ENCODE data around the gene GPR132. TPM values are rescaled to one million over a fixed set of nuclear protein-coding genes. Genes with fewer than 3 reads are reported as not detected.

The GPR132 gene
- total RNA-seq, 4 donors from 2014 or later, result 0.20 to 11.6 (median 2.1) TPM

DNA sequence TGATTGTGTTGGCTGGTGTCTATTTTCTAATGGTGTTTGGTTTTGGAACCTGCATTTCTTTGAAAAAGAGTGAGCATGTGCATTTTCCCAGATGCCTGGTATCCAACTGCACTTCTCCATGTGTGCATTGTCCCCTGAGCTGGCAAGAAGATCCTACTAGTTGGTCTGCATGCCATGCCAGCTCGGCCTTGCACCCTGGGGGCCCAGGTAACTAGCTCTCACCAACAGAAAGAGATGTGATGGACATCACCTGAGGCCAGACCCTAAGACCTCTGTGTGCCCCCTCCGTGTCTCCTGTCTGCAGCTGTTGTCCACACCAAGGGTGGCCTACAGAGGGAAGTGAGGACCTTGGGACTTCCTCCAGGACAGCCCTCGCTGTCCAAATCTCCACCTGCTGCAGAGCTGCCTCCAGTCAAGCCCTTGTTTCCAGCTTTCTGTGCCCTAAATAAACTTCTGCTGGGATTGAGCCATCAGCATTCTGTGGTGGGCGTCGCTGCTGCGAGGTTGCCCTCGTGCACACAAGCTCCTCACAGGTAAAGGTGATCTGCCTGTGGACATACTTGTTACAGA lies 30.1 kb upstream of the GPR132 start:
- 97% methylated on average over 7 of the region's 7 CpGs; no CpG with 5 or more reads in 1 of the 2 donors for WGBS, 2 donors (ENCODE audit: low coverage in 1 of 2)
- DNase-seq, result no peak
- in situ Hi-C loops (cut with MboI; ENCODE audit: low pct_ligation_motif_present in 1 of 4, low pct_unique_long_range_greater_than_20kb in 1 of 4, low sequenced_read_pairs in 3 of 4), result loop anchor here in 2 of 4 donors (10.0 to 25.0 kb wide), 2 partner anchors 192 to 259 kb away; no protein-coding TSS in a partner anchor
- Histone ChIP-seq H3K4me3 (no peak overlapping the region), H3K4me1 (peaks cover 26 to 38% (median 34%) of the 10 kb centered on the region in 4 donors), H3K9me3 (no peaks in the 10 kb centered on the region), H3K27me3 (no peaks in the 10 kb centered on the region), H3K36me3 (no peaks in the 10 kb centered on the region), H3K27ac (no peak overlapping the region)
- TF ChIP-seq POLR2AphosphoS5 (IDR thresholded peaks at IDR 0.05), result no peak
- TF ChIP-seq EP300 (IDR thresholded peaks at IDR 0.05; ENCODE audit: low read depth), result no peak
- no peak for TF ChIP-seq POLR2A (IDR thresholded peaks at IDR 0.05)
- no peak for TF ChIP-seq CTCF (IDR thresholded peaks at IDR 0.05)
- intact Hi-C loops (cut with DNase I; ENCODE audit: low total_unique reads), result loop anchor here (10.0 kb wide), 1 partner anchor 259 kb away; no protein-coding TSS in a partner anchor

- Histone ChIP-seq H3K4me1 (peaks cover 26 to 41% (median 38%) of the 10 kb centered on the region in 4 donors), H3K36me3 (no peaks in the 10 kb centered on the region), H3K4me3 (peak overlapping the region; percentile 62 to 90 (median 79)), H3K27me3 (no peaks in the 10 kb centered on the region), H3K27ac (peak overlapping the region; percentile 93 to 97 (median 94)), H3K9me3 (no peaks in the 10 kb centered on the region)
- intact Hi-C loops (cut with DNase I; ENCODE audit: low total_unique reads) (loop anchor here (10.0 kb wide), 1 partner anchor 260 kb away; no protein-coding TSS in a partner anchor), in situ Hi-C loops (cut with MboI; ENCODE audit: low pct_ligation_motif_present in 1 of 4, low pct_unique_long_range_greater_than_20kb in 1 of 4, low sequenced_read_pairs in 3 of 4) (loop anchor here in 2 of 4 donors (10.0 to 25.0 kb wide), 2 partner anchors 193 to 260 kb away; no protein-coding TSS in a partner anchor)
- no peak for DNase-seq
- 56% methylated on average over 14 of the region's 14 CpGs; no CpG with 5 or more reads in 1 of the 2 donors for WGBS, 2 donors (ENCODE audit: low coverage in 1 of 2)
- no peak for TF ChIP-seq CTCF (IDR thresholded peaks at IDR 0.05)
- TF ChIP-seq POLR2AphosphoS5 (IDR thresholded peaks at IDR 0.05), result no peak
- no peak for TF ChIP-seq EP300 (IDR thresholded peaks at IDR 0.05; ENCODE audit: low read depth)
- TF ChIP-seq POLR2A (IDR thresholded peaks at IDR 0.05), result no peak
These were observed 29.1 kb upstream of the GPR132 start for GRCh38 chr14:105094193-105094907.

DNA sequence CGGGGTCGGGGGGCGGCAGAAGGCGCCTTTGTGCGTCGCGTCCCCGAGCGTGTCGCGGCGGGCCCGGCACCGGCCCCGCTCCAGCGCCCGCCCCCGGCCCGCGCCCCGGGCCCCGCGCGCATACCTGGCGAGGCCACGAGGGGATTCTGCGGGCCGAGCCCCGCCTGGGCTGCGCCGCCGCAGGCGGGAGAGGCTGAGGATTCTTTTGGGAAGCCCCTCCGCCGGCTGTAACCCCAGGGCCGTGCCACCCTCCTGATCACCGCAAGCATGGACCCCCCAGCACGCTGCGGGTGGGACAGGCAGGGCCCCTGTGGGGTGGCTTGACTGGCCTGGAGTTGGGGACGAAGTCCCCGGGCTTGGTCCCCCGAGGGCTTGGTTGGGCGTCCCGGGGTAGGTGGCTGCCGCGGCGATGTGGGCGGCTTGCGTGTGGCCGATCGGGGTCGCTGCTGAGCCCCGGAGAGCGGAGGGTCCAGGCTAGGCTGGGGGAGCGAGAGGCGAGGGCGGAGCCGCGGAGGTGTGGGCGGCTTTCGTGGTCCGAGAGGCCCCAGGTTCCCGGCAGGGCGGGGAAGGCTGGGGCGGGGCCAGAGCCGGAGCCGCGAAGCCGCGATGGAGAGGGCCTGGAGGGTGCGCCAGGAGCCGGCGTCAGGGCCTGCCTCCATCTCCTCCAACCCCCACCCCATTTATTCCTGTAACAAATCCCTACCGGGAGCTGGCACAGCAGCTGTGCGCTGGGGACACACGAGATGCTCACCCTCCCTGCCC lies 28.4 kb upstream of the GPR132 start:
- Histone ChIP-seq H3K36me3 (no peaks in the 10 kb centered on the region), H3K4me3 (peak overlapping the region; percentile 62 to 90 (median 79)), H3K27me3 (no peaks in the 10 kb centered on the region), H3K27ac (peak overlapping the region; percentile 93 to 97 (median 94)), H3K4me1 (peaks cover 26 to 48% (median 42%) of the 10 kb centered on the region in 4 donors), H3K9me3 (no peaks in the 10 kb centered on the region)
- TF ChIP-seq CTCF (IDR thresholded peaks at IDR 0.05), result peak; percentile 18 to 56 (median 38)
- peak in 2 of 3 donors; percentile 70 to 76 for TF ChIP-seq POLR2AphosphoS5 (IDR thresholded peaks at IDR 0.05)
- TF ChIP-seq EP300 (IDR thresholded peaks at IDR 0.05; ENCODE audit: low read depth), result no peak
- TF ChIP-seq POLR2A (IDR thresholded peaks at IDR 0.05), result peak; percentile 62
- peak; percentile 88 for DNase-seq
- intact Hi-C loops (cut with DNase I; ENCODE audit: low total_unique reads), result loop anchor here (10.0 kb wide), 1 partner anchor 261 kb away; no protein-coding TSS in a partner anchor
- 0% methylated on average over 34 of the region's 76 CpGs; no CpG with 5 or more reads in 1 of the 2 donors for WGBS, 2 donors (ENCODE audit: low coverage in 1 of 2)
- in situ Hi-C loops (cut with MboI; ENCODE audit: low pct_ligation_motif_present in 1 of 4, low pct_unique_long_range_greater_than_20kb in 1 of 4, low sequenced_read_pairs in 3 of 4), result loop anchor here in 2 of 4 donors (10.0 to 25.0 kb wide), 2 partner anchors 194 to 261 kb away; no protein-coding TSS in a partner anchor
